Measurements from ENCODE around the gene NAV3.

DNA sequence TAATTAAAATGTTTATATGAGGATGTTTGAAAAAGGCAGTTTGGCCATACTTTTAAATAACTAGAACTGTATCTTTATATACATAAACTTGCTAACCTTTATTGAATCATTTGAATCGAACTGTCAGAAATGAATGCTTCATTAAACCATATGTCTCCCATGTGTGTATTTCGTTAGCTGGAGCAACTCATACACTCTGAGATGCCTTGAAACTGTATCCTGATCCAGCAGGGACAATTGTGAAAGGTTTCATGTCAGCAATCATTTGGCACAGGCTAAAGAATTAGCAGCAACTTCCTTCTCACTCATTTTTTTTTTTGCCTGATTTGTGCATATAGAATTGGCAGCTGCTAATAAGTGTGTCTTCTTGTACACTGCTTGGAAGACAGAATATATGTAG, 109.9 kb downstream of the NAV3 start:
- TF ChIP-seq, protein P1, sequence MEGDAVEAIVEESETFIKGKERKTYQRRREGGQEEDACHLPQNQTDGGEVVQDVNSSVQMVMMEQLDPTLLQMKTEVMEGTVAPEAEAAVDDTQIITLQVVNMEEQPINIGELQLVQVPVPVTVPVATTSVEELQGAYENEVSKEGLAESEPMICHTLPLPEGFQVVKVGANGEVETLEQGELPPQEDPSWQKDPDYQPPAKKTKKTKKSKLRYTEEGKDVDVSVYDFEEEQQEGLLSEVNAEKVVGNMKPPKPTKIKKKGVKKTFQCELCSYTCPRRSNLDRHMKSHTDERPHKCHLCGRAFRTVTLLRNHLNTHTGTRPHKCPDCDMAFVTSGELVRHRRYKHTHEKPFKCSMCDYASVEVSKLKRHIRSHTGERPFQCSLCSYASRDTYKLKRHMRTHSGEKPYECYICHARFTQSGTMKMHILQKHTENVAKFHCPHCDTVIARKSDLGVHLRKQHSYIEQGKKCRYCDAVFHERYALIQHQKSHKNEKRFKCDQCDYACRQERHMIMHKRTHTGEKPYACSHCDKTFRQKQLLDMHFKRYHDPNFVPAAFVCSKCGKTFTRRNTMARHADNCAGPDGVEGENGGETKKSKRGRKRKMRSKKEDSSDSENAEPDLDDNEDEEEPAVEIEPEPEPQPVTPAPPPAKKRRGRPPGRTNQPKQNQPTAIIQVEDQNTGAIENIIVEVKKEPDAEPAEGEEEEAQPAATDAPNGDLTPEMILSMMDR (conservative IDR thresholded peaks at IDR 0.05; ENCODE audit: low read depth, low read length), result no peak
- TF ChIP-seq EZH2 (IDR thresholded peaks at IDR 0.05; ENCODE audit: borderline replicate concordance, low read depth, low read length, poor library complexity, severe bottlenecking), result no peak

Data from A673 (cell line).